Right atrium auricular region (tissue), 2 donors: ENCODE measurements around the gene PCDH1. TPM values are rescaled to one million over a fixed set of nuclear protein-coding genes. Genes with fewer than 3 reads are reported as not detected.

Source experiments
- DNase-seq: peaks from one replicate; pipeline ENCODE4 v3.0.0-alpha.2; 2019; ENCODE audit warnings: low spot score
- H3K27ac ChIP-seq, 2 donors: fragments of 200-600 bp; sonication (generic); 1 replicate in 1 of 2; 2 replicates in 1 of 2; pipeline ENCODE4 v1.5.1; 2016 to 2019
- H3K27me3 ChIP-seq, 2 donors: fragments of 200-600 bp; sonication (generic); one replicate each; pipeline versions ENCODE4 v1.5.1 to v1.6.0; 2017 to 2019
- H3K36me3 ChIP-seq: fragments of 200-600 bp; sonication (generic); one replicate; pipeline ENCODE4 v1.5.1; 2016
- H3K4me1 ChIP-seq, 2 donors: fragments of 200-600 bp; sonication (generic); one replicate each; pipeline versions ENCODE4 v1.5.1 to v1.6.0; 2017 to 2019
- H3K4me3 ChIP-seq, 2 donors: fragments of 200-600 bp; sonication (generic); 1 replicate in 1 of 2; 2 replicates in 1 of 2; pipeline ENCODE4 v1.5.1; 2017 to 2019; ENCODE audit warnings: mild to moderate bottlenecking in 1 of 2, moderate library complexity in 1 of 2
- H3K9me3 ChIP-seq, 2 donors: fragments of 200-600 bp; sonication (generic); one replicate each; pipeline ENCODE4 v1.5.1; 2019
- total RNA-seq, 2 donors: library from RNA; depleted of rRNA; stranded (reverse); fragments of >200 nt; gene quantifications; one replicate each; pipeline ENCODE4 v1.1.0, GENCODE V29; 2016
- TF ChIP-seq, protein P1 (sequence below), 2 donors: fragments of 200-600 bp; sonication (generic); IDR thresholded peaks; one replicate each; pipeline ENCODE4 v1.5.1; 2019; ENCODE audit warnings: antibody characterized with exemption in 2 of 2

The PCDH1 gene
- total RNA-seq, 2 donors from 2014 or later, result 22.1 to 25.3 TPM

- TF ChIP-seq, protein P1, sequence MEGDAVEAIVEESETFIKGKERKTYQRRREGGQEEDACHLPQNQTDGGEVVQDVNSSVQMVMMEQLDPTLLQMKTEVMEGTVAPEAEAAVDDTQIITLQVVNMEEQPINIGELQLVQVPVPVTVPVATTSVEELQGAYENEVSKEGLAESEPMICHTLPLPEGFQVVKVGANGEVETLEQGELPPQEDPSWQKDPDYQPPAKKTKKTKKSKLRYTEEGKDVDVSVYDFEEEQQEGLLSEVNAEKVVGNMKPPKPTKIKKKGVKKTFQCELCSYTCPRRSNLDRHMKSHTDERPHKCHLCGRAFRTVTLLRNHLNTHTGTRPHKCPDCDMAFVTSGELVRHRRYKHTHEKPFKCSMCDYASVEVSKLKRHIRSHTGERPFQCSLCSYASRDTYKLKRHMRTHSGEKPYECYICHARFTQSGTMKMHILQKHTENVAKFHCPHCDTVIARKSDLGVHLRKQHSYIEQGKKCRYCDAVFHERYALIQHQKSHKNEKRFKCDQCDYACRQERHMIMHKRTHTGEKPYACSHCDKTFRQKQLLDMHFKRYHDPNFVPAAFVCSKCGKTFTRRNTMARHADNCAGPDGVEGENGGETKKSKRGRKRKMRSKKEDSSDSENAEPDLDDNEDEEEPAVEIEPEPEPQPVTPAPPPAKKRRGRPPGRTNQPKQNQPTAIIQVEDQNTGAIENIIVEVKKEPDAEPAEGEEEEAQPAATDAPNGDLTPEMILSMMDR (IDR thresholded peaks at IDR 0.05), result no peak
- H3K4me1 ChIP-seq, result peaks cover 0 to 41% of the 10 kb centered on the region in 2 donors
- DNase-seq, result no peak
- H3K9me3 ChIP-seq, result no peaks in the 10 kb centered on the region
- no peak overlapping the region for H3K4me3 ChIP-seq
- H3K27me3 ChIP-seq, result peaks cover 0 to 7% of the 10 kb centered on the region in 2 donors
- no peak overlapping the region for H3K27ac ChIP-seq
- H3K36me3 ChIP-seq, result peaks cover 15% of the 10 kb centered on the region
These were observed 7.3 kb downstream of the PCDH1 start for GRCh38 chr5:141870871-141871270.

- Histone ChIP-seq H3K4me1 (peaks cover 0 to 34% of the 10 kb centered on the region in 2 donors), H3K4me3 (no peak overlapping the region), H3K36me3 (peaks cover 15% of the 10 kb centered on the region), H3K9me3 (no peaks in the 10 kb centered on the region), H3K27ac (no peak overlapping the region), H3K27me3 (peaks cover 0 to 3% of the 10 kb centered on the region in 2 donors)
- DNase-seq, result no peak
- TF ChIP-seq, protein P1 (IDR thresholded peaks at IDR 0.05), result no peak
These were observed 8.0 kb downstream of the PCDH1 start for GRCh38 chr5:141870228-141870627.

DNA sequence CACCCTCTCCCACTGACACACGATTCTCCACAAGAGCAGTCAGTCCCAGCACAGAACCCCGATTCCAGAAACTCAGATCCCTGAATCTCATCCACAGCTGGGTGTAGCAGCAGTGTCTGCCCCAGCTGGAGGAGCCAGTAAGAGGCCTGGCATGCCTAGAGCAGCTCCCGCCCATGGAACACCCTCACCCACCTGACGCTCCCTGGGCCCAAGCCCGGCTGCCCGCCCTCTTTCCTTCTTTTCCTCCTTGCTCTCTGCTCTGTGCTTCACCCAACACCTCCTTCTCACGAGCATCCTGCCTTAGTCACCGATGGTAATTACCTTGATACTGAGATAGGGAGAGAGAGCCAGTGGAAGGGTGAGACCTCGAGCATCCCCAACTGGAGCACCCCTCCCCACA lies 8.7 kb downstream of the PCDH1 start:
- H3K4me3 ChIP-seq, result no peak overlapping the region
- no peaks in the 10 kb centered on the region for H3K9me3 ChIP-seq
- DNase-seq, result no peak
- peaks cover 16% of the 10 kb centered on the region for H3K36me3 ChIP-seq
- peaks cover 0 to 29% of the 10 kb centered on the region in 2 donors for H3K4me1 ChIP-seq
- TF ChIP-seq, protein P1 (IDR thresholded peaks at IDR 0.05), result no peak
- no peak overlapping the region for H3K27ac ChIP-seq
- H3K27me3 ChIP-seq, result no peaks in the 10 kb centered on the region

DNA sequence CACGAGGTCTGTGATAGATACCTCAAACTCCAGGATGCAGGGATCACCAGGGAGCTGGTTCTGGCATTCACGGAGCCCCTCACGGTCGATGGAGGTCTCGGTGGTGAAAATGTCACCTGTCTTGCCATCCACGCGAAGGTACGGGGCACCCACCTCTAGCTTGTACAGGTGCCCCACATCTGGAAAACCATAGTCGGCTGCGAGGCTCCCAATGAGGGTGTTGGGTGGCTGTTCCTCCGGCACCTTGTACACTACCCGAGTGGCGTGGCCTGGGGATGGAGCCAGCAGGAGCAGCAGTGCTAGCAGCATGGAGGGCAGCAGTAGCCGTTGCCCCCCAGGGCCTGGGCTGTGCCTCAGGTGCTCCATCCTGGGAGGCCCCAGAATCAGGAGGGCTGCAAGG lies 9.2 kb downstream of the PCDH1 start:
- Histone ChIP-seq H3K4me3 (no peak overlapping the region), H3K4me1 (peaks cover 0 to 29% of the 10 kb centered on the region in 2 donors), H3K27me3 (no peaks in the 10 kb centered on the region), H3K27ac (no peak overlapping the region), H3K9me3 (no peaks in the 10 kb centered on the region), H3K36me3 (peaks cover 21% of the 10 kb centered on the region)
- TF ChIP-seq, protein P1 (IDR thresholded peaks at IDR 0.05), result no peak
- no peak for DNase-seq

GRCh38 chr5:141868541-141868940 lies 9.7 kb downstream of the PCDH1 start:
- DNase-seq, result no peak
- Histone ChIP-seq H3K36me3 (peaks cover 26% of the 10 kb centered on the region), H3K27ac (no peak overlapping the region), H3K4me1 (peaks cover 0 to 30% of the 10 kb centered on the region in 2 donors), H3K9me3 (no peaks in the 10 kb centered on the region), H3K4me3 (no peak overlapping the region), H3K27me3 (no peaks in the 10 kb centered on the region)
- TF ChIP-seq, protein P1 (IDR thresholded peaks at IDR 0.05), result no peak

DNA sequence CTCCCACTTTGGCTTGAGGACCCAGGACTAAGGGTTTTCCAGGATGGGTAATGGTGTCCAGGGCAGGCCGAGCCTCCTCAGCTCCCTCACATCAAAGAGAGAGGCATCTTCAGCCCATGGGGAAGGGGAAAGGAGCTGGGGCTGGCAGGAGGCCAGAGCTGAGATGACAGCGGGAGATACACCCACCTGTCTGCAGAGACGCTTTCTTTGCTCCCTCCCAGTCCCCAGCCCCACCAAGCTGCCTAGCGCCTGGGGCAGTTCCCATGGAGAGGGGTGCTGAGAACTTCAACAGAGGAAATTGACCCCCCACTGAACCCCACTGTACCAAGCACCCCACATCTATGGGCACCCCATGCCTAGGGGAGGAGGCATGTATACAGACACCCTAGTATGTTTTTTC lies 10.6 kb downstream of the PCDH1 start:
- TF ChIP-seq, protein P1 (IDR thresholded peaks at IDR 0.05), result no peak
- Histone ChIP-seq H3K36me3 (peaks cover 32% of the 10 kb centered on the region), H3K9me3 (no peaks in the 10 kb centered on the region), H3K4me1 (peaks cover 0 to 29% of the 10 kb centered on the region in 2 donors), H3K27ac (no peak overlapping the region), H3K4me3 (no peak overlapping the region), H3K27me3 (no peaks in the 10 kb centered on the region)
- DNase-seq, result no peak
